GM23248 (cell line): ENCODE measurements around the gene PANX3.

Source experiments
- EZH2 ChIP-seq: fragments of 200-600 bp; sonication (generic); IDR thresholded peaks from 2 replicates; pipeline ENCODE4 v1.6.1; 2018; ENCODE audit warnings: antibody characterized with exemption, mild to moderate bottlenecking; ENCODE audit not compliant: insufficient read depth, poor library complexity, severe bottlenecking
- EZH2phosphoT487 ChIP-seq: fragments of 200-600 bp; sonication (generic); IDR thresholded peaks from 2 replicates; pipeline ENCODE4 v1.6.1; 2018; ENCODE audit warnings: antibody characterized with exemption, moderate library complexity, mild to moderate bottlenecking, low read depth; ENCODE audit not compliant: insufficient read depth

DNA sequence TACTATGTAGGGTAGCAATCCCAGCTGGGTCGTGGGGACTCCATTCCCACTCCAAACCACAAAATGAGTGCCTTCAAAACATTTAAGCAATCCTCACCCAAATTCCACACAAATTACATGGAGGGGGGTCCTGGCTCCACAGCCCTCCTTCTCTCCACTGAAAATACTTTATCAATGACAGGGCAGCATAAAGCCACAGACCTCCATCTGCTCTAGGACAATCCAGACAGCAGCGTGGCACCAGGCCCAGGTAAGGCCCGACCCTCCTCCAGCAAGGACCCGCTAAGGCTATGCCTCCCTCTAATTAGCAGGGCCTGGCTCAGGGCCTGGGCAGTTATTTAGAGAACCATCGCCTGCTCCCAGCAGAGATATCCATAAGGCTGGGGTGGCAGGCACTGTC lies at the start of gene PANX3:
- TF ChIP-seq EZH2phosphoT487 (no peak), EZH2 (no peak)
